Naive thymus-derived CD4-positive, alpha-beta T cell (primary cell): ENCODE data around the gene JAZF1. TPM values are rescaled to one million over a fixed set of nuclear protein-coding genes. Genes with fewer than 3 reads are reported as not detected.

Experiments used
- ATAC-seq: fragments of 150-1000 bp; cut with Tn5 transposase; 2 replicates; pipeline ENCODE4 v1.10.0; 2021; ENCODE audit warnings: mild to moderate bottlenecking, moderate library complexity
- CTCF ChIA-PET: fragments of 350-600 bp; sonication (Branson Sonifier 250); formaldehyde crosslinking; loops from one replicate; lab custom pipeline; 2021; ENCODE audit warnings: antibody characterized with exemption; lab: Charles Lee
- POLR2A ChIA-PET: fragments of 350-600 bp; sonication (Branson Sonifier 250); formaldehyde crosslinking; loops from one replicate; lab custom pipeline; 2021; ENCODE audit warnings: antibody characterized with exemption, inconsistent platforms; lab: Charles Lee
- DNase-seq, 9 donors: peaks; one replicate each; pipeline versions ENCODE4 v3.0.0 to v3.0.0-alpha.2; 2020 to 2022; ENCODE audit warnings: mixed read lengths in 1 of 9
- H3K27ac ChIP-seq: one replicate; pipeline ENCODE4 v1.7.0; 2013; ENCODE audit warnings: mild to moderate bottlenecking, low read depth, low read length, moderate library complexity
- H3K27me3 ChIP-seq, 2 donors: one replicate each; pipeline ENCODE4 v1.7.0; 2013; ENCODE audit warnings: low read length in 2 of 2, mild to moderate bottlenecking in 2 of 2, moderate library complexity in 2 of 2; ENCODE audit not compliant: control insufficient read depth in 2 of 2, insufficient read depth in 2 of 2
- H3K36me3 ChIP-seq, 3 experiments: 1 replicate in 2 of 3; 2 replicates in 1 of 3; pipeline ENCODE4 v1.7.0; 2013; ENCODE audit warnings: low read length in 3 of 3, mild to moderate bottlenecking in 3 of 3, moderate library complexity in 1 of 3; ENCODE audit not compliant: insufficient read depth in 3 of 3, control insufficient read depth in 2 of 3
- H3K4me1 ChIP-seq, 2 donors: one replicate each; pipeline ENCODE4 v1.7.0; 2013; ENCODE audit warnings: low read length in 2 of 2, mild to moderate bottlenecking in 2 of 2, moderate library complexity in 1 of 2; ENCODE audit not compliant: control insufficient read depth in 2 of 2, insufficient read depth in 2 of 2
- H3K4me3 ChIP-seq: 2 replicates; pipeline ENCODE4 v1.7.0; 2013; ENCODE audit warnings: mild to moderate bottlenecking, low read length
- H3K9me3 ChIP-seq, 3 experiments: 1 replicate in 2 of 3; 2 replicates in 1 of 3; pipeline ENCODE4 v1.7.0; 2013; ENCODE audit warnings: low read length in 3 of 3; ENCODE audit not compliant: control insufficient read depth in 2 of 3
- H3K27ac Mint-ChIP-seq, 9 donors: one replicate each; pipeline ENCODE4 v1.8.0; 2020 to 2022; ENCODE audit warnings: mixed read lengths in 9 of 9, mild to moderate bottlenecking in 8 of 9, moderate library complexity in 5 of 9, inconsistent platforms in 2 of 9
- H3K27me3 Mint-ChIP-seq, 5 donors: one replicate each; pipeline ENCODE4 v1.8.0; 2021 to 2022; ENCODE audit warnings: mixed read lengths in 5 of 5, mild to moderate bottlenecking in 1 of 5
- H3K36me3 Mint-ChIP-seq, 5 donors: one replicate each; pipeline ENCODE4 v1.8.0; 2020 to 2022; ENCODE audit warnings: mixed read lengths in 5 of 5, mild to moderate bottlenecking in 3 of 5, inconsistent platforms in 1 of 5
- H3K4me1 Mint-ChIP-seq, 7 donors: one replicate each; pipeline ENCODE4 v1.8.0; 2020 to 2022; ENCODE audit warnings: mixed read lengths in 7 of 7, mild to moderate bottlenecking in 3 of 7, inconsistent platforms in 1 of 7
- H3K4me3 Mint-ChIP-seq, 10 donors: one replicate each; pipeline ENCODE4 v1.8.0; 2020 to 2022; ENCODE audit warnings: mild to moderate bottlenecking in 10 of 10, mixed read lengths in 10 of 10, moderate library complexity in 6 of 10, inconsistent platforms in 2 of 10
- H3K9me3 Mint-ChIP-seq, 11 donors: one replicate each; pipeline ENCODE4 v1.8.0; 2020 to 2022; ENCODE audit warnings: mixed read lengths in 11 of 11, mild to moderate bottlenecking in 4 of 11, inconsistent platforms in 1 of 11, moderate library complexity in 1 of 11
- intact Hi-C, 2 donors: fragments of 100-400 bp; cut with micrococcal nuclease; formaldehyde crosslinking; loops; one replicate each; pipeline ENCODE4 v1.15.1; 2023
- polyA plus RNA-seq, 2 donors: library from polyadenylated mRNA; unstranded; fragments of 300-500 nt; fragmentation: Illumina TruSeq; gene quantifications; one replicate each; pipeline ENCODE4 v1.2.3, GENCODE V29; 2021
- total RNA-seq, 6 experiments: library from RNA in 5 of 6; stranded (reverse) in 5 of 6; gene quantifications; 1 replicate in 5 of 6; 2 replicates in 1 of 6; pipeline ENCODE4 v1.2.3 and lab custom pipeline; 2021 to 2026

JAZF1 gene
- total and polyA plus RNA-seq, 7 experiments from 2014 or later: 2.0 to 33.1 (median 3.2) TPM

DNA sequence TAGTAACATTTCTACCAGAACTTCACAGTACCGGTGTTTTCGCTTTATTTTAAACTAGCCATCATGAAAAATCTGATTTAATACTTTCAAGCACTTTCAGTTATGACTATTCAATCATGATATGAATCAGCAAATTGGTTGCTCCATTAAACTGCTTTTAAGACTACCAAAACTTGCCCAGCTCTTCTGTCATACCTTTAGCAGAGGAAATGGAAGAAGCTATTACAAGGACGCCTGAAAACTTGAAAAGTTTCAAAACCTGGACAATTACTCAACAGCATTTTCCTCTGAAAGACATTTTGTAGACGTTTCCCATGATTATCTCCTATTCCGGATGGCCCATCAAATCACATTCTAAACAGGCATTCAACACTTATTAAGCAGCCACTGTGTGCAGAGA lies 2.0 kb downstream of the JAZF1 start:
- Mint-ChIP-seq H3K27ac (peak overlapping the region; percentile 2 to 85 (median 53)), H3K27me3 (peaks cover 0 to 35% (median 0%) of the 10 kb centered on the region in 5 donors), H3K36me3 (no peaks in the 10 kb centered on the region), H3K9me3 (peaks cover 0 to 1% (median 0%) of the 10 kb centered on the region in 11 donors), H3K4me3 (peak overlapping the region; percentile 55 to 95 (median 72)), H3K4me1 (peaks cover 11 to 56% (median 25%) of the 10 kb centered on the region in 7 donors)
- DNase-seq: no peak
- no peaks in the 10 kb centered on the region for H3K36me3 ChIP-seq
- H3K9me3 ChIP-seq: no peaks in the 10 kb centered on the region
- no peak for ATAC-seq
- peak overlapping the region; percentile 48 for H3K27ac ChIP-seq
- H3K4me3 ChIP-seq: peak overlapping the region; percentile 51
- H3K27me3 ChIP-seq: no peaks in the 10 kb centered on the region
- CTCF ChIA-PET: no interaction called here
- intact Hi-C loops: loop anchor here (2.0 to 10.0 kb wide), 4 partner anchors 81 to 1314 kb away; partner anchors contain the start of gene SKAP2 (in 2 of the 2)
- H3K4me1 ChIP-seq: peaks cover 5 to 11% of the 10 kb centered on the region in 2 donors
- POLR2A ChIA-PET: interaction anchor here (0.7 kb wide), 1 partner anchor 438 kb away, joined by 3 read pairs; no protein-coding TSS in a partner anchor

DNA sequence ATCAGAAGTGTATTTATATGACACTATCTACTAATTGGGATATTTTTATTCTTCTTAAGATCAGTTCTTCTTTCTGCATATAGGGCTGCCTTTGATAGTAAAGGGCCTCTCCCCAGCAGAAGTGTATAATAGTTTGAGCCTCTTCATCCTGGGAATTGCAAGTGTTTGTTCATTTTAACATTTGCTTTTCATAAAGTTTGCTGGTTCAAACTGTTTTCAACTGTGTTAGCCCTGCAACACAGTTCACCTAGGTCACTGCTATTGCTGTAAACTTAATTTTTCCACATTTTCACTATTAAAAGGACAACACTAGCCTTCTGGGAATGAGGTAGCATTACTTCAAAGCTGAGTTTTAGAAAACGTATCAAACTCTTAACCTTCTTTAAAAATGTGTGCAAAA lies 2.8 kb downstream of the JAZF1 start:
- Mint-ChIP-seq H3K9me3 (peaks cover 0 to 1% (median 0%) of the 10 kb centered on the region in 11 donors), H3K27me3 (peaks cover 0 to 27% (median 0%) of the 10 kb centered on the region in 5 donors), H3K36me3 (no peaks in the 10 kb centered on the region), H3K4me1 (peaks cover 11 to 60% (median 25%) of the 10 kb centered on the region in 7 donors), H3K27ac (peak overlapping the region in 3 of 9 donors; percentile 42 to 54 (median 43)), H3K4me3 (peak overlapping the region in 1 of 10 donors; percentile 29)
- no peak overlapping the region for H3K4me3 ChIP-seq
- H3K9me3 ChIP-seq: no peaks in the 10 kb centered on the region
- no peak for DNase-seq
- no peak for ATAC-seq
- intact Hi-C loops: loop anchor here (2.0 to 10.0 kb wide), 4 partner anchors 81 to 1313 kb away; partner anchors contain the start of gene SKAP2 (in 2 of the 2)
- POLR2A ChIA-PET: no interaction called here
- H3K4me1 ChIP-seq: peaks cover 5 to 11% of the 10 kb centered on the region in 2 donors
- no peak overlapping the region for H3K27ac ChIP-seq
- CTCF ChIA-PET: no interaction called here
- no peaks in the 10 kb centered on the region for H3K27me3 ChIP-seq
- no peaks in the 10 kb centered on the region for H3K36me3 ChIP-seq

DNA sequence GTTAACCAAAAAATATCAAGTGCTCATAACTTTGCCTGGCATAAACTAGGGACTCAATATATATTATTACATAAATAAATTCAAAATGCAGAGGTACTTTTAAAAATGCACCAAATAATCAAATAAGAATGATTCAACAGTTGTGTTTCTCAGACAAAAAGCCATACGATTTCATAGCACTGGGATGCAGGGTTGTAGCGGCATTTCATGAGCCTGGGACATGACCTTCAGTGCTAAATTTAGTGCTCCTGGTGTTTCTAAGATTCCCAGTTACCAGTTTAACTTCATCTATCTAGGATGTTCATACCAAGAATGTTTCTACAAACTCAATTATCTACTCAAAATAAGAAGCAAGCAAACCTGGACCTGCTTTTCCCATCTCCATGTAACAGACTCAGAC lies 4.0 kb downstream of the JAZF1 start:
- peaks cover 0 to 22% (median 0%) of the 10 kb centered on the region in 5 donors for H3K27me3 Mint-ChIP-seq
- H3K27ac Mint-ChIP-seq: peak overlapping the region in 4 of 9 donors; percentile 8 to 54 (median 36)
- Histone ChIP-seq H3K9me3 (no peaks in the 10 kb centered on the region), H3K4me1 (peaks cover 5 to 7% of the 10 kb centered on the region in 2 donors), H3K27me3 (no peaks in the 10 kb centered on the region), H3K4me3 (no peak overlapping the region), H3K27ac (no peak overlapping the region), H3K36me3 (no peaks in the 10 kb centered on the region)
- H3K4me1 Mint-ChIP-seq: peaks cover 11 to 58% (median 23%) of the 10 kb centered on the region in 7 donors
- H3K4me3 Mint-ChIP-seq: no peak overlapping the region
- CTCF ChIA-PET: no interaction called here
- intact Hi-C loops: loop anchor here (5.0 to 10.0 kb wide), 3 partner anchors 79 to 1312 kb away; partner anchors contain the start of gene SKAP2 (in 2 of the 2)
- DNase-seq: no peak
- no peak for ATAC-seq
- peaks cover 0 to 1% (median 0%) of the 10 kb centered on the region in 11 donors for H3K9me3 Mint-ChIP-seq
- POLR2A ChIA-PET: no interaction called here
- no peaks in the 10 kb centered on the region for H3K36me3 Mint-ChIP-seq

DNA sequence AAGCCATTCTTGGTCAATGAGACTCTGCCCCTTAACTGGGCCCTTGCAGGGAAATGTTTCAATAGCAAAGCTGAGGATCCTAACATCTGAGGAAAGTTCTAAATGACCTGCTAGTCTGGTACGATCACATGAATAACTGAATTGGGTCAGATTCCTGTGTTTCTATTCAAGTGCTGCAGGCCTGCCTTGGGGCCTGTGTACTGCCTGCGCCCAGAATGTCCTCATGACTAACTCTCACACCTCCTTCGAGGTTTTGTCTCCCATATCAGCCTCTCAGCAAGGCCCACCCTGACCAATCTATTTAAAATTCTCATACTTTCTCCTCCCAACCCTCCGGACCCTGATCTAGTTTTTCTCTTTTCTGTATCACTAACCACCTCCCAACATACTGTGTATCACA lies 4.4 kb downstream of the JAZF1 start:
- Mint-ChIP-seq H3K27me3 (peaks cover 0 to 18% (median 0%) of the 10 kb centered on the region in 5 donors), H3K4me3 (no peak overlapping the region), H3K9me3 (peaks cover 0 to 1% (median 0%) of the 10 kb centered on the region in 11 donors), H3K27ac (peak overlapping the region in 4 of 9 donors; percentile 8 to 54 (median 19)), H3K4me1 (peaks cover 11 to 57% (median 22%) of the 10 kb centered on the region in 7 donors), H3K36me3 (no peaks in the 10 kb centered on the region)
- POLR2A ChIA-PET: no interaction called here
- Histone ChIP-seq H3K27ac (no peak overlapping the region), H3K4me3 (no peak overlapping the region), H3K36me3 (no peaks in the 10 kb centered on the region), H3K27me3 (no peaks in the 10 kb centered on the region), H3K4me1 (peaks cover 5 to 7% of the 10 kb centered on the region in 2 donors), H3K9me3 (no peaks in the 10 kb centered on the region)
- intact Hi-C loops: loop anchor here (5.0 to 10.0 kb wide), 3 partner anchors 79 to 1311 kb away; partner anchors contain the start of gene SKAP2 (in 2 of the 2)
- no peak for DNase-seq
- CTCF ChIA-PET: no interaction called here
- ATAC-seq: no peak

DNA sequence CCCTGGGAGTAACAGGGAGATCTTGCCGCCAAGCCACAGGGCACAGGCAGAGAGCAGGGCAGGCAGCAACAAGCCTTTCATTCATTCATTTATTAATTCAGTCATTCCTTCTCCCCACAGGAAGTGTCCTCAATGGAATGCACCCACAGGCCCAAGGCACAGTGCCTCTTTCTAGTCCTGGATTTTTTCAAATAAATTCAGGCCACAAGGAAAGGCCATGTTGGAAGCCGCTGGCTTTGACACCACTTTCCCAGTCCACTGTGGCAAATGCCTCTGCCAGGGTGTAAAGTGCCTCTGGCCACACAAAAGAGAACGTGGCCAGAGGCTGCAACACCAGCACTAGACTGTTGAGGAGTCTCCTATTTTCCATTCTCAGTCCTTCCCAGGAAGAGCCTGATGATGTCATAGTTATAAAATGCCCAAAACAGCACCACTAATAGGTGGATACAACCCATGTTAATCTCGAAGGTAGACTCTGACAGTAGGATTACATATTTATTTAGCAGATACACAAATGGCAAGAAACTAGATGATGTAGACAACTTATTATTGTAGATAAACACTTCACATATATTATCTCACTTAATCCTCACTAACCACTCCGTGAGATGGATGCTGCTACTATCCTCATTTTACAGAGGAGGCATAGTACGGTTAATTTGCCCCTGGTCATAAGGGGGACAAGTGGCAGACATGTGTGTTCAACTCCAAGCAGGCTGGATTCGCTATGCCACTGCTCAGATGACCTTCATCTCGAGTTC lies 5.5 kb downstream of the JAZF1 start:
- peaks cover 6 to 53% (median 17%) of the 10 kb centered on the region in 7 donors for H3K4me1 Mint-ChIP-seq

DNA sequence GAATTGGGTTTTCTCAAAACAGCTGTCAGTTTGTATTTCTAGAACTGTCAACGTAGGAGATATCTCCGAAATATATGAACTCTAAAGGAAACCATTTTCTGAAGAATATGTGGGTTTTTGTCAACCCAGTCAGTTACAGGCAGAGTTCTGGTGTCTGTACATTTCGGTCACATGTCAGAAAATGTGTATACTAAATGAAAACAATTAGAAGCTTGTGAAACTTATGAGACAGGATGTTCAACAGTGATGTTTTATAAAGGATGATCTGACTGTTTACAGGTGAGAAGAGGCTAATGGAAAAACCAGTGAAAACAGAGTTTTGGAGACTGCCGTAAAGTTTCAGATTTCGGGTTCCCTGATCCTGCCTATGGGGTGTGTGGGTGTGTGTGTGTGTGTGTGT lies 6.2 kb downstream of the JAZF1 start:
- H3K4me1 Mint-ChIP-seq: peaks cover 6 to 53% (median 17%) of the 10 kb centered on the region in 7 donors
- no peaks in the 10 kb centered on the region for H3K36me3 ChIP-seq
- peak overlapping the region in 8 of 9 donors; percentile 3 to 69 (median 43) for H3K27ac Mint-ChIP-seq
- peaks cover 0 to 14% (median 0%) of the 10 kb centered on the region in 5 donors for H3K27me3 Mint-ChIP-seq
- H3K9me3 Mint-ChIP-seq: no peaks in the 10 kb centered on the region
- no peak overlapping the region for H3K4me3 ChIP-seq
- peaks cover 5 to 7% of the 10 kb centered on the region in 2 donors for H3K4me1 ChIP-seq
- DNase-seq (peak in 1 of 9 donors; percentile 26), ATAC-seq (no peak)
- POLR2A ChIA-PET: no interaction called here
- intact Hi-C loops: loop anchor here (10.0 kb wide), 2 partner anchors 980 to 1310 kb away; partner anchors contain the start of gene SKAP2 (in 2 of the 2)
- peak overlapping the region in 4 of 10 donors; percentile 3 to 31 (median 8) for H3K4me3 Mint-ChIP-seq
- H3K36me3 Mint-ChIP-seq: peaks cover 0 to 7% (median 0%) of the 10 kb centered on the region in 5 donors
- no peak overlapping the region for H3K27ac ChIP-seq
- CTCF ChIA-PET: no interaction called here
- no peaks in the 10 kb centered on the region for H3K9me3 ChIP-seq
- no peaks in the 10 kb centered on the region for H3K27me3 ChIP-seq

More for the DNA sequence above, 5.5 kb downstream of the JAZF1 start:
- peak overlapping the region in 6 of 9 donors; percentile 16 to 69 (median 54) for H3K27ac Mint-ChIP-seq
- H3K27ac ChIP-seq: no peak overlapping the region
- H3K4me1 ChIP-seq: peaks cover 5 to 7% of the 10 kb centered on the region in 2 donors
- POLR2A ChIA-PET: no interaction called here
- intact Hi-C loops: loop anchor here (5.0 to 10.0 kb wide), 3 partner anchors 78 to 1310 kb away; partner anchors contain the start of gene SKAP2 (in 2 of the 2)
- ATAC-seq (no peak), DNase-seq (no peak)
- peaks cover 0 to 14% (median 0%) of the 10 kb centered on the region in 5 donors for H3K27me3 Mint-ChIP-seq
- H3K36me3 Mint-ChIP-seq: peaks cover 0 to 6% (median 0%) of the 10 kb centered on the region in 5 donors
- H3K4me3 Mint-ChIP-seq: peak overlapping the region in 3 of 10 donors; percentile 3 to 31 (median 4)
- H3K4me3 ChIP-seq: no peak overlapping the region
- H3K36me3 ChIP-seq: no peaks in the 10 kb centered on the region
- no peaks in the 10 kb centered on the region for H3K9me3 Mint-ChIP-seq
- no peaks in the 10 kb centered on the region for H3K9me3 ChIP-seq
- no peaks in the 10 kb centered on the region for H3K27me3 ChIP-seq
- CTCF ChIA-PET: no interaction called here
